Measurements from ENCODE around the gene BICC1. TPM values are rescaled to one million over a fixed set of nuclear protein-coding genes. Genes with fewer than 3 reads are reported as not detected.

Gene BICC1
- total and polyA plus RNA-seq, 2 of the 13 experiments (the other 11 are each of a cell fraction or from before 2014, with no cell fraction given): 0.18 to 1.5 TPM

GRCh38 chr10:58802047-58802446 lies 289.4 kb downstream of the BICC1 start (continued):
- TF ChIP-seq KMT2B (CRISPR knock-in tag; IDR thresholded peaks at IDR 0.05) (no peak), ZNF788 (CRISPR knock-in tag; IDR thresholded peaks at IDR 0.05; ENCODE audit: borderline replicate concordance) (no peak), AHR (CRISPR knock-in tag; IDR thresholded peaks at IDR 0.05) (no peak), ZFP36 (IDR thresholded peaks at IDR 0.05; ENCODE audit: borderline replicate concordance, low read depth, low read length, partially characterized antibody) (no peak)

- H3K36me3 ChIP-seq (replicated peaks in 1 of 2; ENCODE audit: control insufficient read depth in 1 of 2, insufficient read depth in 2 of 2, low read length in 2 of 2): peaks cover 1 to 3% of the 10 kb centered on the region in 2 experiments; a peak in 1 of 5 replicates
- DNase-seq (ENCODE audit: low spot score) (peak; percentile 17), FAIRE-seq (no peak), ATAC-seq (no peak)
- TF ChIP-seq SNAI1 (CRISPR knock-in tag; IDR thresholded peaks at IDR 0.05; ENCODE audit: borderline replicate concordance) (no peak), NR1H2 (CRISPR knock-in tag; IDR thresholded peaks at IDR 0.05; ENCODE audit: borderline replicate concordance, low read depth) (no peak), ZNF12 (CRISPR knock-in tag; IDR thresholded peaks at IDR 0.05) (no peak), ZFP36 (IDR thresholded peaks at IDR 0.05; ENCODE audit: borderline replicate concordance, low read depth, low read length, partially characterized antibody) (no peak), MXD3 (CRISPR knock-in tag; IDR thresholded peaks at IDR 0.05) (no peak), ELF3 (CRISPR knock-in tag; IDR thresholded peaks at IDR 0.05) (no peak), ATF7 (IDR thresholded peaks at IDR 0.05) (no peak), ATF7 (CRISPR knock-in tag; IDR thresholded peaks at IDR 0.05) (no peak), RBM22 (optimal IDR thresholded peaks at IDR 0.05; ENCODE audit: low read length) (no peak), SALL2 (CRISPR knock-in tag; IDR thresholded peaks at IDR 0.05) (no peak), ZNF800 (CRISPR knock-in tag; IDR thresholded peaks at IDR 0.05) (no peak), GTF2F1 (IDR thresholded peaks at IDR 0.05; ENCODE audit: low read length) (no peak), CEBPG (CRISPR knock-in tag; IDR thresholded peaks at IDR 0.05) (no peak), PREB (CRISPR knock-in tag; IDR thresholded peaks at IDR 0.05) (no peak), MIER3 (CRISPR knock-in tag; IDR thresholded peaks at IDR 0.05; ENCODE audit: borderline replicate concordance) (no peak), ZFP37 (CRISPR knock-in tag; IDR thresholded peaks at IDR 0.05; ENCODE audit: borderline replicate concordance) (no peak), ZBTB21 (CRISPR knock-in tag; IDR thresholded peaks at IDR 0.05) (no peak), MBD4 (IDR thresholded peaks at IDR 0.05; ENCODE audit: borderline replicate concordance, low read length) (no peak), CERS6 (CRISPR knock-in tag; IDR thresholded peaks at IDR 0.05) (no peak), SRSF1 (optimal IDR thresholded peaks at IDR 0.05; ENCODE audit: low read depth, low read length) (no peak), NBN (conservative IDR thresholded peaks at IDR 0.05) (no peak)
- ChIA-PET POLR2A (no interaction called here), CTCF (ENCODE audit: low intra/inter-chr PET ratio, low total read pairs) (no interaction called here)
- no TSS peak for BruUV-seq (replicated peaks)
- H3K27me3 ChIP-seq (ENCODE audit: control insufficient read depth in 1 of 2, insufficient read depth in 2 of 2, low read length in 2 of 2): no peaks in the 10 kb centered on the region
- intact Hi-C loops (cut with micrococcal nuclease; ENCODE audit: unreplicated experiment): no loop called here
- no peak overlapping the region for H2AFZ ChIP-seq (ENCODE audit: low read length)
- H3K27ac ChIP-seq (ENCODE audit: extremely low read length, insufficient read depth, low read length): no peak overlapping the region
- H3K4me3 ChIP-seq (replicated peaks in 1 of 3; ENCODE audit: insufficient read depth in 1 of 3, low read depth in 2 of 3, low read length in 3 of 3): no peak overlapping the region
- 95% methylated on average over 1 of the region's 1 CpG for WGBS (ENCODE audit: low lambda C conversion rate)
- in situ Hi-C loops (cut with HindIII; ENCODE audit: extremely low pct_ligation_motif_present, low pct_unique_long_range_greater_than_20kb): no loop called here
- no peaks in the 10 kb centered on the region for H3K9me3 ChIP-seq (ENCODE audit: low read length)
- peaks cover 29% of the 10 kb centered on the region for H3K4me1 ChIP-seq (ENCODE audit: insufficient read depth, low read length)
- H3K4me2 ChIP-seq (ENCODE audit: low read depth, low read length): no peak overlapping the region
- H4K20me1 ChIP-seq (ENCODE audit: insufficient read depth, low read length): no peaks in the 10 kb centered on the region
- no peaks in the 10 kb centered on the region for H3K79me2 ChIP-seq (ENCODE audit: insufficient read depth, low read length)
- H3K9ac ChIP-seq (ENCODE audit: insufficient read depth, low read depth, low read length): no peak overlapping the region
These were observed 293.7 kb downstream of the BICC1 start for GRCh38 chr10:58806323-58806722.
